CD4-positive, alpha-beta T cell treated with Interleukin-1 beta for 1 hour (primary cell): ENCODE measurements around the gene SPDYE5.

Experiments used
- DNase-seq, 2 donors: peaks; one replicate each; pipeline ENCODE4 v3.0.0-alpha.2; 2020 to 2022

The SPDYE5 gene

GRCh38 chr7:75537731-75538130, 45.6 kb downstream of the SPDYE5 start:
- no peak for DNase-seq

GRCh38 chr7:75546237-75547015, 54.3 kb downstream of the SPDYE5 start:
- no peak for DNase-seq
